GM10847 (cell line): ENCODE results near the gene KCNQ1OT1.

Experiments used
- POLR2A ChIP-seq: IDR thresholded peaks from 2 replicates; pipeline ENCODE4 v1.6.1; 2011; ENCODE audit not compliant: insufficient read length; ENCODE audit errors: extremely low read depth

KCNQ1OT1 gene

DNA sequence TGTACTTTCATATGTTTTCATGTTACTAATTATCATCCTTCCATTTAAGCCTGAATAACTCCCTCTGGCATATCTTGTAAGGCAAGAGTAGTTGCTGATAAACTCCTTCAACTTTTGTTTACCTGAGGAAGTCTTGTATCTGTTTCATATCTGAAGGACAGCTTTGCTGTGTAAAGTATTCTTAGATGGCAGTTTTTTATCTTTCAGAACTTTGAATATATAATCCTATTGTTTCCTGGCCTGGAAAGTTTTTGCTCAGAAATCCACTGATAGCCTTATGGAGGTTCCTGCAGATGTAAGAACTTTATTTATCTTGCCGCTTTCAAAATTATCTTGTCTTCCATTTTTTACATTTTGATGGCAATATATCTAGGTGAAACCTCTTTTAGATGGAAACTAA lies 69.1 kb downstream of the KCNQ1OT1 start:
- no peak for TF ChIP-seq POLR2A

DNA sequence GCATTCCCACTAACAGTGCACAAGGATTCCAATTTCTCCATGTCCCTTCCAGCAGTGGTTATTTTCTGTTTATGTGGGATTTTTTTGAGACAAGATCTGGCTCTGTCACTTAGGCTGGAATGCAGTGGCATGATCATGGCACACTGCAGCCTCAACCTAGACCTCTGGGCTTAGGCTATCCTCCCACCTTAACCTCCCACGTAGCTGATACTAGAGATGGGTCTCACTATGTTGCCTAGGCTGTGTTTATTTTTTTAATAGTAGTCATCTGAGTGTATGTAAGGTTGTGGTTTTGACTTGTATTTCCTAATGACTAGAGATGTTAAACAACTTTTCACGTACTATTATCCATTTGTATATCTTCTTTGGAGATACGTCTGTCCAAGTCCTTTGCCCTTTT lies 74.6 kb downstream of the KCNQ1OT1 start:
- no peak for TF ChIP-seq POLR2A

DNA sequence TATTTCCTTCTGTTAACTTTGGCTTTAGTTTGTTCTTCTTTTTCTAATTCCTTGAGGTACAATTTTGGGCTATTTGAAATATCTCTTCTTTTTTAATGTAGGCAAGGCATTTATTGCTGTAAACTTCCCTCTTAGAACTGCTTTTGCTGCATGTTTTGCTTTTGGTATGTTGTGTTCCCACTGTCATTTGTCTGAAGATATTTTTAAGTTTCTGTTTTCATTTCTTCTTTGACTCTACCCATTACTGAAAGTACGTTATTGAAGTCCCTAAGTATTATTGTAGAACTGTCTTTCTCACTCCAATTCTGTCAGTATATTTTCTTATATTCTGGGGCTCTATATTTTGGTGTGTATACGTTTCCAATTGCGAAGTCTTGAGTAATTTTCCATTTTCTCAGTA lies 77.9 kb downstream of the KCNQ1OT1 start:
- TF ChIP-seq POLR2A, result no peak

DNA sequence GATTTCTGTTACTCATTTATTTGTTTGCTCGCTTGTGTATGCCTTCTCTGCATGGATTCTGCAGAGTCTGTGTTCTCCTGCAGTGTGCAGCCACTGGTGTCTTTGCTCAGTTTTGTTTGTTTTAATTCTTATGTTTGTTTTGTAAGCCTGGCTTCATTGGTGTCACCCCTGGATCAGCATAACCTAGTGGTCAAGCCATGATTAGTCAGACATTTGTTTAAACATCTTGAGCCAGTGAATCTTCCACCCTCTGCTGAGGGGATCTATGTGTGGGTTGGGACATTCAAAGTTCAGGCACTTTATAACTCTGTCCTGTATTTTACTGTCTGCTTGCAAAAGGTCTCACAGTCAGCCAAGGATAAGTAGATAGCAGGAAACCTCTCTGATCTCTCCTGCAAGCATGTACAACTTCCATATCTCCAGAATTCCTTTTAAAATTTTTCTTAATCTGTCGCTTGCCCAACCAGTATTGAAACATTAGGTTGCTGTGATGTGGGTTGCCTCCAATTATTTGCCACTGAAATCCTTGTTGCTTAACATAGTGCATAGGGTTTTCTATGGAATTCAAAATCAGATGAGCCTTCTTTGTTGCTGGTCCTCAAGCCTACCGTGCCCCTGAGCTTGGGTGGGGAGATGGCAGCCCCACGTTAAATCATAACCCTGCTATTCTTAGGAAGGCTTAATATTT lies 86.8 kb downstream of the KCNQ1OT1 start:
- no peak for TF ChIP-seq POLR2A

DNA sequence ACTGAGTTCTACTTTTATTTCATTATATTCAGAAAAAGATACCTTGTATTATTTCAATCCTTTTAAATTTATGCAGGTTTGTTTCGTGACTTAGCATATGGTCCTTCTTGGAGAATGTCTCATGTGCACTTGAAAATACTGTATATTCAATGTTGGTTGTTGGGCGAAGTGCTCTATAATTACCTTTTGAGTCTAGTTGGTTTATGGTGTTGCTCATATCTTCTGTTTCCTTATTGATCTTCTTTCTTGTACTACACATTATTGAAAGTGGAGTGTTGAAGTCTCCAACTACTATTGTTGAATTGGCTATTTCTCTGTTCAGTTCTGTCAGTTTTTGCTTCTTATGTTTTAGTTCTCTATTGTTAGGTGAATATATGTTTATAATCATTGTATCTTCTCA lies 90.4 kb downstream of the KCNQ1OT1 start:
- TF ChIP-seq POLR2A, result no peak

DNA sequence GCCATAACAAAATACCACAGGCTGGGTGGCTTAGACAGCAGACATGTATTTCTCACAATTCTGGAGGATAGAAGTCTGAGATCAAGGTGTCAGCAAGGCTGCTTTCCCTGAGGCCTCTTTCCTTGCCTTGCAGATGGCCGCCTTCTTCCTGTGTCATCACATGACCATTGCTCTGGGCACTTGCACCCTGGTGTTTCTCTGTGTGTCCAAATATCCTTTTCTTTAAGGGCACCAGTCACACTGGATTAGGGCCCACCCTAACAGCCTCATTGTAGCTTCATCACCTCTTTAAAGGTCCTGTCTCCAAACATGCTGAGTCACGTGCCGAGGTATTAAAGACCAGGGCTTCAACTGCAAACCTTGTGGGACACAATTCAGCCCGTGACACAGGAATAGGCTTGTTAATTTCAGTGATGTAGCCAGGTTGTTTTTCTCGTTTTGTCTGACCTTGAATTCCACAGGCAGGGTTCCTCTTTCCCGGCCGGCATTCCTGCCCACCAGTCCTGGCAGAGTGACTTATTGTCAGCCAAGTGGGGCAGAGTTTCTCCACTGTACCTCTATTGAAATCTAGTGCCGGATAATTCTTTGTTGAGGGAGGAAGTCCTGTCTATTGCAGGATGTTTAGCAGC lies 100.1 kb downstream of the KCNQ1OT1 start:
- TF ChIP-seq POLR2A, result no peak

DNA sequence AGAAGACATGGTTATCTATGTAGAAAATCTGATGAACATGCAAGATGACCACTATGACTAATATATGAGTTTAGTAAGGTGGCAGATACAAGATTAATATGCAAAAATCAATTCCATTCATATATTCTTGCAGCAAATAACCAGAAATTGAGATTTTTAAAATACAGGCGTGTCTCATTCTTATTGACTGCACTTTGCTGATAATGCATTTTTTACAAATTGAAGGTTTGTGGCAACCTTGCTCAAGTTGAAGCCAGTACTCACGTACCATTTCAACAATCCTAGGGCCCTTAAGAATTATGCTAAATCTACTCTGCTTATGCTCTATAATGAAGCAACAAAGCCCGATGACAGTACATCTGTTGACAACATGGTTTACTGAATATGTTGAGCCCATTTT lies 104.6 kb downstream of the KCNQ1OT1 start:
- TF ChIP-seq POLR2A, result no peak

DNA sequence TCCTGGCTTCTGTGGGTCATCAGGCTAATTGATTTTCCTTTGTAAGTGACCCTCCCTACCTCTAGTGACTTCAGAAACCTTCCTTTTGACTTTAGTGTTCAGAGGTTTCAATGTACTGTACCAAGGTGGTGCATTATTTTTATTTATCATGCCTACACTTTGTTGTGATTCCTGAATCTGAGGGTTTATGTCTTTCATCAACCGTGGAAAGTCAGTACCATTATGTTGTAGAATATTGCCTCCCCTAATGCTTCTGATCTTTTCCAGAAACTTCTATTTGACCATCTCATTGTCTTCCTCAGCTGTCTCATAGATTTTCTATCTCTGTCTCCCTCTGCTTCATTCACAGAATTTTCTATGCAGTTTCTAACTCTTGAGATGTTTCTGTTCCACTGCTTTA lies 105.5 kb downstream of the KCNQ1OT1 start:
- no peak for TF ChIP-seq POLR2A

DNA sequence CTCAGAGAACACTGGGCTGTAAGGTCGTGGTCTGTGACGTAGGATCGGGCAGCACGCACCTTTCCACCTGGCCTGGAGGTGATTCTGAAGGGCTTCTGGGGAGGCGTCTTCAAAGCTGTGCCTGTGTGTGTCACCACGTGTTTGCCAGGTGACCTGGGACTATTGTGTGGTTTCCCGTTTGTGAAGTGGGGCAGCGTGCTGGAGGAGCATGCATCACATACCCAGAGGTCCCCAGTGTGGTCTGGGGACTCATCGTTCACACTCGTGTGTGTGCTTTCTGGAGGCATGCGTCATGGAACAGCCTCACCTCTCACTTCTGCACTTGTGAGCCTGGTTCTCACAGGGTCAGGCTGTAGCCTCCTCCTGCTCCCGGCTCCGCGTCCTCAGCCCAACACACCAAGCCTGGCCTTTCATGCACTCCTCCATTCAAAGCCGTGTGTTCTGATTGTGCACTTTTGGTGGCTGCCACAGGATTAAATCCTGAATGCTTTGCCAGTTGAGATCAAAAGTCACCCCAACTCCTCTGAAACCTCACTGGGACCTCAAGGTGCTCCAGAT lies 106.3 kb downstream of the KCNQ1OT1 start:
- no peak for TF ChIP-seq POLR2A

DNA sequence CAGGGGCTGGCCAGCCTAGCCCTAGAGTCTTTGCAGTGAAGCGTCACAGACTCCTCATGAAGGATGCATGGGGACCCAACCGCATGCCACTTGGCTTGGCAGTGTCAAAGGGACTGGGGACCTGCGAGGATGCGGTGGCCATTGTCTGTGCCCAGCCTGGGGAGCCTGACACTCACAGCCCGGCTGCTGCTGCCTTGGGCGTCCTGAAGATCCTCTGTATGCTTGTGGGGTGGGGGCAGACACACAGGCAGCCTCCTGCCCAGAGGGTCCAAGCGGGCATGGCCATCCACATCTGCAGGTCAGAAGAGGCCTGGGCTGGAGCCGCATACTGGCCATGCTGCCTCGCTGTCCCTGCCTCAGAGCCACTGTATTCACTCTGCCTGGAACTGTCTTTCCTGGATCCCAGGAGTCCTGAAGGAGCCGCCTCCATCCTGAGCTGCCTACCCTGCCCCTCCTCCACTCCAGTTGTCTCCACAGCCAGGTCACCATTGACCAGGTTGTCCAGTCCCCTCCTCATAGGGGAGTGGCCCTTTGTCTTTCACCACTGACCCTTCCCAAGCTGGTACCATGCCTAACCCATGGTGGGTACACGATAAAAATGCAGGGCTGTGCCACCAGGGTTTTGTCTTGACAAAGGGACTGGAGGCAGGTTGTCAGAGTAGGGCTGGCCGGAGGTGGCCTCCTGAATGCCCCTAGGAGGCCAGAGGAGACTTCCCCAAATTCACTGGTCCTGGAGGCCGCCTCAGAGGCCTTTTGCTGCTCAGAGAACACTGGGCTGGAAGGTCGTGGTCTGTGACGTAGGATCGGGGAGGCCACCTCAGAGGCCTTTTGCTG lies 107.0 kb downstream of the KCNQ1OT1 start:
- TF ChIP-seq POLR2A, result no peak

DNA sequence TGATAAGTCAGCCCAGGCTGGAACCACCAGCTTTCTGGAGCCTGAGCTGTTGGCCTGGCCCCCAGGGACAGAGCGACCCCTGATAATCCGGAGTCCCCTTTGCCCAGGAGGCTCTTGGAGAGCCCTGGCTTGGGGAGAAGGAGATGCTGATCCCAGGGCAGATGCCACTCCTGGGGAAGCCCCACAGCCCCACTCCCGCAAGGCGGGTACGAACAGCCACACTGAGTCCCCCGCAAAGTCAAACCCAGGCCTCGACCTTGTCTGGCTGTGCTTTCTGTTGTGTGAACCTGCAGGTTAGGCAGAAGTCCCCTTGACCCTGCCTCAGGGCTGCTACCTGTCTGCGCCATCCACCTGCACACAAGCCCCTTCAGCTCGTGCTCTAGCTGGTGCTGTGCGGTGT lies 108.0 kb downstream of the KCNQ1OT1 start:
- no peak for TF ChIP-seq POLR2A

DNA sequence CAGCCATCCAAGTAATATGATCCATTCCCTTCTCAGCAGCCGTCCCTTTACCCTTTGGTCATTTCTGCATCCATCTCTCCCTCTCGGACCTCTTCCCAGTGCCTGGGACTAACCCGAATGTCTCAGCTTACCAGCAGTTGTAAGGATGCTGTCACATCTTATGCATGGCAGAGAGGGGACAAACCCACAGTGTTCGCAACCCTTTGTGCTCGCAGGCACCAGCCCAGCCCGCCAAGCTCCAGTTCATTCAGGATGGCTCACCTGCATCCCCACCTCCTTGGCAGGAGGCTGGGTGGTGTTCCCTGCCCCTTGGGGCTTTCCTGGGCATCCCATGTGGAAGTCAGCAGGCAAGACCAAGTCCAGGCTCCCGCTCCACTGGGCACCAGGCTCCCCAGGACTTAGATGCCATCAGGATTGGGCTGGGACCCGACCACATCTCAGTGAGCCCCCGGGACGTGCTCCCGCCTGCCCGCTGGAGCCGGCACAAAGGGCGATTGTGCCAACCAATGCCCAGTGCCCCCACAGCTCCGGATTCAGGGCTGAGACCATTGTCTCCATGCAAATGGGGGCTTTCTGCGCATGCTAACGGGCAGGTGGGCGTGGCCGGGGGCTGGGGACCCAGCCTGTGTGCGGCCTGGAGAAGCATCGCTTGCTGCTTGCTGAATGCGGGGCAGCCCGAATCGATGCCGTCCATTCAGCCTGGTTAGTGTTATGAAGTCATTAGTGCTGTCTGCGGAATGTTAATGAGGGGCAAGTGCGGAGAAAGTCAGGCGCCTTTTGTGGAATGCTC lies 108.6 kb downstream of the KCNQ1OT1 start:
- no peak for TF ChIP-seq POLR2A

DNA sequence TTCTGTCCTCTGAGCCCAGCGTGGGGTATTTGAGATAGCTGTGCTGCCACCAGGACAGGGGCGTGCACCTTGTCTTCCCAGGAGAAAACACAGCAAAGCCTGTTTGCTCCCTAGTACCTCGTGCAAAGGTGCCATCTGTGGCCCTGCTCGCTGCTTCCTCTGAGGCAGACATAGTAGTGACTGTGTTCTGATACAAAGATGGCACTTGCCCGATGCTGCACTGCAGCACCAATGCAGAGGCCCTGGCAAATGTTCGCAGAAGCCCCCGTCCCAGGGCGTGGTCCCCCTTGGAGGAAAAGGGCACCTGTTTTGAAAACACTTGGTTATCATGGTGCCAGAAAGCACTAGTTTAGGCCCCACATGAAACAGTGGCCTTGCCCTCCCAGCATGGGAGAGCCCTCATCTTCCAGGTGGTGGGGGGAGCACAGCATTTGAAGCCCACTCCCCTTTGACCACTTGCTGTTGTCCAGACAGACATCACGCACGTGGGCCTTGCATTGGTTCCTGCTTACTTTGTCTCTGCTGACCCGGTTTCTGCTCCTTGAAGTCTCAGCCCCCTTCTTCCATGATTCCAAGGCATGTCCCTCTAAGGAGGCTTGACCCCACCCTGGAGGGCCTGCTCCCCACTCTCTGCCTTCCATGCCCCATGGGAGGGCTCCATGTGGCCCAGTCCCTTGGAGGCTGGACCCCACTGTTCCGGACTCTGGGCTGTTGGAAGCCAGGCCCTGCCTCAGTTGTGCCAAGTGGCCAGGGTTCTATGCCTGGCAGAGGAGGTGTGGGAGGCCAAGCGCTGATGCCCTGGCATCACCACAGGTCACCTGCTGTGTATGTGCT lies 109.4 kb downstream of the KCNQ1OT1 start:
- TF ChIP-seq POLR2A, result no peak

DNA sequence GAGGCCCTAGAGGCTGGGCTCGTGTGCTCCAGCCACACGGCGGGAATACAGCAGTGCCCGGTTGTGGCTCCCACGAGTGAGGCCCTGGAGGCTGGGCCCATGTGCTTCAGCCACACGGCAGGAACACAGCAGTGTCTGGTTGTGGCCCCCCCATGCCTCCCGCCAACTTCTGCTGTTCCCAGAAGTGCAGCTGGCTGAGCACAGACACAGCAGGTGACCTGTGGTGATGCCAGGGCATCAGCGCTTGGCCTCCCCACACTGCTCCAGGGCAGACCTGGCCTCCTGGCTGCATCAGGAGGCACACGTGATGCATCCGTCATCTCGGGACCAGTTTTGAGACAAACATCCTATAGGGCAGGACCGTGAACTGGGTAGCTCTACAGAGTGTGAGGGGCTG lies 110.3 kb downstream of the KCNQ1OT1 start:
- no peak for TF ChIP-seq POLR2A
